Cardiac fibroblast (primary cell): ENCODE data around the gene TMEM92.
"Not testable (repeated sequence)": the region's sequence is repeated elsewhere in the genome, so short reads cannot be mapped to it uniquely, and the experiment has no call there.

Experiments
- DNase-seq, 2 donors: peaks; one replicate each; pipeline versions ENCODE4 v3.0.0 to v3.0.0-alpha.2; 2010; ENCODE audit warnings: low read depth in 2 of 2
- H3K4me3 ChIP-seq, 2 donors: replicated peaks in 1 of 2; 1 replicate in 1 of 2; 2 replicates in 1 of 2; pipeline ENCODE4 v1.5.1; 2011; ENCODE audit warnings: low read depth in 2 of 2, low read length in 2 of 2, mild to moderate bottlenecking in 2 of 2, moderate library complexity in 1 of 2
- CTCF ChIP-seq: IDR thresholded peaks from one replicate; pipeline ENCODE4 v1.5.1; 2011; ENCODE audit warnings: low read depth, mild to moderate bottlenecking, low read length, inconsistent platforms

Gene TMEM92

GRCh38 chr17:50280801-50281441 is 6.7 kb downstream of the TMEM92 start:
- no peak for DNase-seq
- no peak overlapping the region for H3K4me3 ChIP-seq
- no peak for TF ChIP-seq CTCF

GRCh38 chr17:50281739-50282401 is 7.6 kb downstream of the TMEM92 start:
- TF ChIP-seq CTCF, result no peak
- no peak for DNase-seq

GRCh38 chr17:50283246-50283645 is 9.0 kb downstream of the TMEM92 start:
- no peak for DNase-seq
- no peak for TF ChIP-seq CTCF
- H3K4me3 ChIP-seq, result no peak overlapping the region

More at GRCh38 chr17:50281739-50282401, 7.6 kb downstream of the TMEM92 start:
- no peak overlapping the region for H3K4me3 ChIP-seq

- TF ChIP-seq CTCF, result no peak
- no peak overlapping the region for H3K4me3 ChIP-seq
- no peak for DNase-seq
Measured at GRCh38 chr17:50283714-50284113, 9.4 kb downstream of the TMEM92 start.

GRCh38 chr17:50285941-50286340 is 11.7 kb downstream of the TMEM92 start:
- TF ChIP-seq CTCF, result no peak
- no peak overlapping the region for H3K4me3 ChIP-seq
- no peak for DNase-seq

- not testable (repeated sequence) for DNase-seq, H3K4me3 ChIP-seq
Measured at GRCh38 chr17:50287302-50287701, 13.0 kb downstream of the TMEM92 start.

- H3K4me3 ChIP-seq, result no peak overlapping the region
- no peak for DNase-seq
- no peak for TF ChIP-seq CTCF
Measured at GRCh38 chr17:50288306-50288705, 14.0 kb downstream of the TMEM92 start.
